ENCODE results near the gene ZNF488. TPM values are rescaled to one million over a fixed set of nuclear protein-coding genes. Genes with fewer than 3 reads are reported as not detected.

The ZNF488 gene
- total RNA-seq, 1 donor from 2014 or later, result 0.41 TPM

- H3K27me3 Mint-ChIP-seq (ENCODE audit: unreplicated experiment), result peaks cover 9% of the 10 kb centered on the region
- no peak overlapping the region for H3K4me3 Mint-ChIP-seq (ENCODE audit: unreplicated experiment)
- H3K4me1 Mint-ChIP-seq (ENCODE audit: unreplicated experiment), result no peaks in the 10 kb centered on the region
- no peak for TF ChIP-seq CTCF (IDR thresholded peaks at IDR 0.05; ENCODE audit: unreplicated experiment)
- no peaks in the 10 kb centered on the region for H3K9me3 Mint-ChIP-seq (ENCODE audit: unreplicated experiment)
- H3K36me3 Mint-ChIP-seq (ENCODE audit: low read depth, unreplicated experiment), result no peaks in the 10 kb centered on the region
- no peak for DNase-seq (ENCODE audit: low spot score)
- no peak overlapping the region for H3K27ac Mint-ChIP-seq (ENCODE audit: unreplicated experiment)
These were observed 25.8 kb upstream of the ZNF488 start for GRCh38 chr10:47409866-47410256.

GRCh38 chr10:47409171-47409865 lies 25.2 kb upstream of the ZNF488 start:
- no peak overlapping the region for H3K27ac Mint-ChIP-seq (ENCODE audit: unreplicated experiment)
- no peaks in the 10 kb centered on the region for H3K9me3 Mint-ChIP-seq (ENCODE audit: unreplicated experiment)
- H3K36me3 Mint-ChIP-seq (ENCODE audit: low read depth, unreplicated experiment), result no peaks in the 10 kb centered on the region
- TF ChIP-seq CTCF (IDR thresholded peaks at IDR 0.05; ENCODE audit: unreplicated experiment), result no peak
- DNase-seq (ENCODE audit: low spot score), result no peak
- H3K4me1 Mint-ChIP-seq (ENCODE audit: unreplicated experiment), result no peaks in the 10 kb centered on the region
- H3K27me3 Mint-ChIP-seq (ENCODE audit: unreplicated experiment), result peaks cover 10% of the 10 kb centered on the region
- no peak overlapping the region for H3K4me3 Mint-ChIP-seq (ENCODE audit: unreplicated experiment)

- H3K36me3 Mint-ChIP-seq (ENCODE audit: low read depth, unreplicated experiment), result no peaks in the 10 kb centered on the region
- no peak overlapping the region for H3K4me3 Mint-ChIP-seq (ENCODE audit: unreplicated experiment)
- no peaks in the 10 kb centered on the region for H3K9me3 Mint-ChIP-seq (ENCODE audit: unreplicated experiment)
- H3K27me3 Mint-ChIP-seq (ENCODE audit: unreplicated experiment), result peaks cover 8% of the 10 kb centered on the region
- no peak for DNase-seq (ENCODE audit: low spot score)
- no peak overlapping the region for H3K27ac Mint-ChIP-seq (ENCODE audit: unreplicated experiment)
- TF ChIP-seq CTCF (IDR thresholded peaks at IDR 0.05; ENCODE audit: unreplicated experiment), result no peak
- no peaks in the 10 kb centered on the region for H3K4me1 Mint-ChIP-seq (ENCODE audit: unreplicated experiment)
These were observed 24.5 kb upstream of the ZNF488 start for GRCh38 chr10:47408606-47409005.

- peaks cover 9% of the 10 kb centered on the region for H3K27me3 Mint-ChIP-seq (ENCODE audit: unreplicated experiment)
- no peak for TF ChIP-seq CTCF (IDR thresholded peaks at IDR 0.05; ENCODE audit: unreplicated experiment)
- H3K4me1 Mint-ChIP-seq (ENCODE audit: unreplicated experiment), result peaks cover 13% of the 10 kb centered on the region
- no peak overlapping the region for H3K27ac Mint-ChIP-seq (ENCODE audit: unreplicated experiment)
- H3K36me3 Mint-ChIP-seq (ENCODE audit: low read depth, unreplicated experiment), result no peaks in the 10 kb centered on the region
- no peaks in the 10 kb centered on the region for H3K9me3 Mint-ChIP-seq (ENCODE audit: unreplicated experiment)
- no peak overlapping the region for H3K4me3 Mint-ChIP-seq (ENCODE audit: unreplicated experiment)
- DNase-seq (ENCODE audit: low spot score), result no peak
These were observed 23.0 kb upstream of the ZNF488 start for GRCh38 chr10:47406870-47407691.

GRCh38 chr10:47406548-47406869 lies 22.4 kb upstream of the ZNF488 start:
- no peak overlapping the region for H3K4me3 Mint-ChIP-seq (ENCODE audit: unreplicated experiment)
- peaks cover 14% of the 10 kb centered on the region for H3K4me1 Mint-ChIP-seq (ENCODE audit: unreplicated experiment)
- H3K27ac Mint-ChIP-seq (ENCODE audit: unreplicated experiment), result no peak overlapping the region
- TF ChIP-seq CTCF (IDR thresholded peaks at IDR 0.05; ENCODE audit: unreplicated experiment), result no peak
- H3K27me3 Mint-ChIP-seq (ENCODE audit: unreplicated experiment), result peaks cover 9% of the 10 kb centered on the region
- no peaks in the 10 kb centered on the region for H3K36me3 Mint-ChIP-seq (ENCODE audit: low read depth, unreplicated experiment)
- no peak for DNase-seq (ENCODE audit: low spot score)
- no peaks in the 10 kb centered on the region for H3K9me3 Mint-ChIP-seq (ENCODE audit: unreplicated experiment)

All from endothelial cell (in vitro differentiated cells).